ENCODE results near the gene ADGRD2.
A peak's percentile ranks its signal among the peaks of the same experiment; 100 is the strongest.

ADGRD2 gene

DNA sequence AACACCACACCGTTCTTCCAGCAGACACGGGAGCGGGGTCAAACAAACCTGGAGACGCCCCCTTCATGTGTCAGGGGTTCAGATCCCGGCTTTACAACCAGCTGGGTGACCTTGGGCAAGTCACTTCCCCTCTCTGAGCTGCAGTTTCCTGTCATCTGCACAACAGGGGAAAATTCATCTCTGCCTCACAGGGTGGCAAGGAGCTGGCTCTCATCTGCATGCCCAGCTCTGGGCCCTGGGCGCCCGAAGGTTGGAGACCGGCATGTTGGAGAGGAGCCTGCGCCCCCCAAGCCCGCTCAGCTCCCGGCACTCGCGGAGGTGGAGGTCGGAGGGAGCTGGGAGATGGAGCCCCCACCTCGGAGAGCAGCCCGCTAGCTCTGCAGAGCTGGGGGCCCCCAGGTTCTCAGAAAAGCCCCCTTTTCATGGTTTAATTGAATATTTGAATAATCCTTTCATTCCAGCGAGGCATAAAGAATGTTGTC is 36.6 kb downstream of the ADGRD2 start:
- no peaks in the 10 kb centered on the region for H3K36me3 ChIP-seq
- no peak overlapping the region for H3K4me3 ChIP-seq
- H3K27me3 ChIP-seq: no peaks in the 10 kb centered on the region
- no peak overlapping the region for H3K27ac ChIP-seq
- no peak for TF ChIP-seq Cebpa-rat (IDR thresholded peaks at IDR 0.05)
- H3K4me2 ChIP-seq: no peak overlapping the region
- no peaks in the 10 kb centered on the region for H4K20me1 ChIP-seq
- no peaks in the 10 kb centered on the region for H3K4me1 ChIP-seq
- no peaks in the 10 kb centered on the region for H3K9me3 ChIP-seq
- no peak overlapping the region for H3K9ac ChIP-seq

DNA sequence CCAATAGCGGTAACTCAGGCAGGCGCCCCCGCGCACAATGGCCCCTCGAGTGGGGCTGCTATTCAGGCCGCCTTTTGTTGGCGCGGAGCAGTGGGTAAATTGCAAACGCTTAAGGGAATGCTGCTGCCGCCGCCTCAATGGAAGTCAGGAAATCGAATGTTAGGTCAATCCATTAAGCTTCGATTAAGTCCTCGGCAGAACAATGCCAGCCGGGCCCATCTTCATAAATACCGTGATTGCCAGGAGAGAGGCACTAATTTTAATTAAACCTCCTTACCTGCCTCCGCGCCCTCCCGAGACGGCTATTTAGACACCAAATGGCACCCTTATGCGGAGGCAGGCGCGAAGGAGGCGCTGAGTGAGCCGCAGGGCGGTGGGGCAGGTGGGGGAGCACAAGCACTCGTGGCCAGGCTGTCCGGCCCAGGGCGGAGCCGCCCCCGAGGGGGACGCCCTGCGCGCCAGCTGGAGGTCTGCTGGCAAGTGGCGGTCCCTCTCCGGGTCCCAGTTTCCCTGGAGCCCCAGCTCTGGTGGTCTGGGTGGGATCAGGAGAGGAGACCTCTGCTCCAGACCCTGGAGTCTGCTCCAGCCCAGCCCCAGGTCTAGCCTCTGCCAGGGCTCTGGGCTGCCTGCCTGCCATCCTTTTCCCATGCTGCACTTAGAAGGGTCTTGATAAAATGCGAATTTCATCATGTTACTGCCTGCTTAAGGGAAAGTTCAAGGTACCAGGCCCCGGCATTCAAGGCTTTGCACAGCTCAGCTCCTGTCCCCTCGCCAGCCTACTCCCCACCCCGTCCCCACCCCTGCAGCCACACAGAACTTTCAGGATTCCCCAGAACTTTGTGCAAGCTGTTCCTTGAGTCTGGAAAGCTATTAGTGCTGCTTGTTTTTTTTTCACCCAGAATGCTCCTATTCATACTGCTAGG is 37.3 kb downstream of the ADGRD2 start:
- no peak for TF ChIP-seq Cebpa-rat (IDR thresholded peaks at IDR 0.05)

GRCh38 chr9:124488641-124489210 is 38.5 kb downstream of the ADGRD2 start:
- Histone ChIP-seq H3K9me3 (no peaks in the 10 kb centered on the region), H3K4me3 (no peak overlapping the region), H3K4me2 (no peak overlapping the region), H3K27me3 (no peaks in the 10 kb centered on the region), H3K9ac (0 out of 2 replicates have a peak overlapping the region, but pooled peaks have one; percentile 24), H4K20me1 (no peaks in the 10 kb centered on the region), H3K36me3 (no peaks in the 10 kb centered on the region), H3K27ac (no peak overlapping the region), H3K4me1 (no peaks in the 10 kb centered on the region)
- no peak for TF ChIP-seq Cebpa-rat (IDR thresholded peaks at IDR 0.05)

More for the DNA sequence above, 37.3 kb downstream of the ADGRD2 start:
- H3K4me1 ChIP-seq: no peaks in the 10 kb centered on the region
- no peaks in the 10 kb centered on the region for H3K36me3 ChIP-seq
- no peaks in the 10 kb centered on the region for H3K27me3 ChIP-seq
- no peak overlapping the region for H3K27ac ChIP-seq
- H3K4me2 ChIP-seq: no peak overlapping the region
- H3K4me3 ChIP-seq: no peak overlapping the region
- no peaks in the 10 kb centered on the region for H3K9me3 ChIP-seq
- no peak overlapping the region for H3K9ac ChIP-seq
- H4K20me1 ChIP-seq: no peaks in the 10 kb centered on the region

GRCh38 chr9:124489222-124489621 is 39.0 kb downstream of the ADGRD2 start:
- no peak overlapping the region for H3K4me3 ChIP-seq
- no peaks in the 10 kb centered on the region for H4K20me1 ChIP-seq
- H3K36me3 ChIP-seq: no peaks in the 10 kb centered on the region
- no peaks in the 10 kb centered on the region for H3K4me1 ChIP-seq
- H3K9me3 ChIP-seq: no peaks in the 10 kb centered on the region
- no peaks in the 10 kb centered on the region for H3K27me3 ChIP-seq
- no peak overlapping the region for H3K4me2 ChIP-seq
- 0 out of 2 replicates have a peak overlapping the region, but pooled peaks have one; percentile 24 for H3K9ac ChIP-seq
- H3K27ac ChIP-seq: no peak overlapping the region
- TF ChIP-seq Cebpa-rat (IDR thresholded peaks at IDR 0.05): no peak

DNA sequence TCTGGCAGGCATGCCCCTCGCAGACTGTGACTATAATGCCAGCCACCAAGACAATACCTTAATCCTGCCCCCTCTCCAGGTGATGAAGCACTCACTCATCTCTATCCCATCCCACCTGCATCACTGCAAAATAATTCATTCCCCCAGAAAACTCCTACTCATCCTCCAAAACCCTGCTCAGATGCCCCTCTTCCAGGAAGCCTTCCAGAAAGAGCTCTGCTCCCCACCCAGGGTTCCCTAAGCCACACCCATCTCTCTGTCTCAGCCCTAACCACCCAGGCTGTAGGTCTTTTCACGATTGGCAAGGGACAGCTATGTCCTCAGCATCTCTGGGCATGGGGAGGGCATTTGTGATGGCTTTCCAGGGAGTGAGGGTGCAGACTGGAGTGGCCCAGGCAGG is 39.8 kb downstream of the ADGRD2 start:
- H3K9ac ChIP-seq: no peak overlapping the region
- H3K4me2 ChIP-seq: no peak overlapping the region
- H3K36me3 ChIP-seq: no peaks in the 10 kb centered on the region
- H3K27me3 ChIP-seq: no peaks in the 10 kb centered on the region
- H3K9me3 ChIP-seq: no peaks in the 10 kb centered on the region
- no peaks in the 10 kb centered on the region for H3K4me1 ChIP-seq
- TF ChIP-seq Cebpa-rat (IDR thresholded peaks at IDR 0.05): no peak
- no peaks in the 10 kb centered on the region for H4K20me1 ChIP-seq
- no peak overlapping the region for H3K27ac ChIP-seq
- H3K4me3 ChIP-seq: no peak overlapping the region

DNA sequence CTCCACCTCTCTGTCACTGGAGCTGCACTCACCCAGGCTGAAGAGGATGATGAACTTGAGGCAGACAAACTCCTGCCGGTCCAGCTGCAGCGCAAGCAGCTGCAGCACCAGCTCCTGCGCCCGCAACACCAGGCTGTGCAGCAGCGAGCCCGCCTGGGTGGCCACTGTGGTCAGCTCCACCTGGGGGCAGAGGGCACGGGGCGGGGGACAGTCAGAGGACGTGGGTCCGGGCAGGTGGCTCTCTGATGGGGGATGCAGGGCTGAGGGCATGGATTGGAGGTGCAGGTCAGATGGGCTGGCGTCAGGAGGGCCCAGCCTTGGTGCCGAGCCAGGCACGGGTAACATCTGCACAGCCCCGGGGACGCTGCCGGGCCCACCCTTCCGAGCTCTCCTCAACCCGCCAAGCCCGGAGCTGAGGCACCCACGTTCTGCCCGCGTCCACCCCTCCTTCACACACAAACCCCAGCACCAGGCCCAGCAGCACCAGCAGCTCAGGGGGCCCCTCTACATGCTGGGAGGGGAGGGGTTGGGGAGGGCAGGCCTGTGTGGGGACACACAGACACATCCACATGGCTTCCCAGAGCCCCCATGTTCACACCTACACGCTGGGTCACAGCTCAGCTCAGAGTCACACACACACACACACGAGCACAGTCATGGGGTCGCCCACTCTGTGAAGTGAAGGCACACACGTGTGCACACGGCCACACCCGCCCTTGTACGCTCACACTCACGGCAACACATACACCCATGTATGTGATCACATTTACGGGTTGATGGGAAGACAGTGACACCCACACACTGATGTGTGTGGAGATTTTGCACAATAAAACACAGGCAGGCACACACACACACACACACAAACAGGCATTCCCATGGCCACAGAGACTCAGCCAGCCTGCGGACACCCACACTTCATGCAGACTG is 41.1 kb downstream of the ADGRD2 start:
- H3K9me3 ChIP-seq: no peaks in the 10 kb centered on the region
- no peak overlapping the region for H3K9ac ChIP-seq
- H3K27me3 ChIP-seq: no peaks in the 10 kb centered on the region
- no peak overlapping the region for H3K4me2 ChIP-seq
- no peak overlapping the region for H3K27ac ChIP-seq
- H3K36me3 ChIP-seq: no peaks in the 10 kb centered on the region
- no peaks in the 10 kb centered on the region for H4K20me1 ChIP-seq
- no peak overlapping the region for H3K4me3 ChIP-seq
- H3K4me1 ChIP-seq: peaks cover 12% of the 10 kb centered on the region
- no peak for TF ChIP-seq Cebpa-rat (IDR thresholded peaks at IDR 0.05)

DNA sequence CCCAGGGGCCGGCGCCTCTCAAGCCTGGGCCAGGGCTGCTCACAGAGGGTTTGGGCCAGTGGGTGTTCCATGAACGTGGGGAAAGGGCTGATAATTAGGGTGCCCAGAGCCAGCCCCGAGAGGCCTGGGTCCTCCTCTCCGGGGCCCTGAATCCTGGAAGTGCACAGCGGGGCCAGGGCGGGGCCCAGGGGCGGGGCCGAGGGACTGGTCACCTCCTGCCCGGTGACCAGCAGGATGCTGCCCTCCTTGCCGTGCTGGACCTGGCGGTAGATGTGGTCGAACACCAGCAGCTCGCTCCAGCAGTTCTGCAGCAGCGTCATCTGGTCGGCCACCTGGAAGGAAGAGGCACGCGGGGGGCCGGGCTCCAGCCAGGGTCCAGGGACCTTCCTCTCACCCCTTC is 42.6 kb downstream of the ADGRD2 start:
- Histone ChIP-seq H3K9me3 (no peaks in the 10 kb centered on the region), H3K27me3 (no peaks in the 10 kb centered on the region), H3K4me3 (no peak overlapping the region), H3K36me3 (no peaks in the 10 kb centered on the region), H3K9ac (no peak overlapping the region), H3K4me1 (peaks cover 16% of the 10 kb centered on the region), H3K27ac (no peak overlapping the region), H4K20me1 (no peaks in the 10 kb centered on the region), H3K4me2 (no peak overlapping the region)
- TF ChIP-seq Cebpa-rat (IDR thresholded peaks at IDR 0.05): no peak

DNA sequence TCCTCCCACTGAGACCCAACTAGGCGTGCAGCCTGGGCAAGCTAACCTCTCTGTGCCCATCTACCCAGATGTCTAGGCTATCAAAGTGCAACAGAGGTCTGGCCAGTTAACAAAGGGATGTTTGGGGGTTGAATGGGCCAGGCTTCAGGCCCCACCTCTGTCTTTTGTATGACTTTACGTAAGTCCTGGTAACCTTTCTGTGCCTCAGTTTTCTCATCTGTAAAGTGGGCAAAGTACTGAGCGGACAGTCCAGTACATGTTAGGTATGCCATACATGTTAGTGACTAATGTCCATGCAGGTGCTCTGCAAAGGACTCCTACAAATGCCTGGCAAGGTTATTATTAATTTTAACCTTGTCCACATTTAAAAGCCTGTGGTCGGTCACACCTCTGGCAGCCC is 43.0 kb downstream of the ADGRD2 start:
- Histone ChIP-seq H3K4me3 (no peak overlapping the region), H3K9me3 (no peaks in the 10 kb centered on the region), H3K9ac (no peak overlapping the region), H3K27me3 (no peaks in the 10 kb centered on the region), H3K4me1 (peaks cover 16% of the 10 kb centered on the region), H4K20me1 (no peaks in the 10 kb centered on the region), H3K27ac (no peak overlapping the region), H3K36me3 (no peaks in the 10 kb centered on the region), H3K4me2 (no peak overlapping the region)
- TF ChIP-seq Cebpa-rat (IDR thresholded peaks at IDR 0.05): no peak

GRCh38 chr9:124493794-124494479 is 43.7 kb downstream of the ADGRD2 start:
- no peaks in the 10 kb centered on the region for H3K36me3 ChIP-seq
- H3K9me3 ChIP-seq: no peaks in the 10 kb centered on the region
- no peaks in the 10 kb centered on the region for H3K27me3 ChIP-seq
- no peak overlapping the region for H3K27ac ChIP-seq
- no peak overlapping the region for H3K4me2 ChIP-seq
- H4K20me1 ChIP-seq: no peaks in the 10 kb centered on the region
- TF ChIP-seq Cebpa-rat (IDR thresholded peaks at IDR 0.05): no peak
- peaks cover 16% of the 10 kb centered on the region for H3K4me1 ChIP-seq
- no peak overlapping the region for H3K4me3 ChIP-seq
- H3K9ac ChIP-seq: no peak overlapping the region

Data from BLaER1 (cell line).